ENCODE measurements around the gene ALG11. TPM values are rescaled to one million over a fixed set of nuclear protein-coding genes. Genes with fewer than 3 reads are reported as not detected.
"Not testable (repeated sequence)": the region's sequence is repeated elsewhere in the genome, so short reads cannot be mapped to it uniquely, and the experiment has no call there.

ALG11 gene
- polyA plus RNA-seq, 4 donors, result 29.7 to 36.8 (median 32.7) TPM

DNA sequence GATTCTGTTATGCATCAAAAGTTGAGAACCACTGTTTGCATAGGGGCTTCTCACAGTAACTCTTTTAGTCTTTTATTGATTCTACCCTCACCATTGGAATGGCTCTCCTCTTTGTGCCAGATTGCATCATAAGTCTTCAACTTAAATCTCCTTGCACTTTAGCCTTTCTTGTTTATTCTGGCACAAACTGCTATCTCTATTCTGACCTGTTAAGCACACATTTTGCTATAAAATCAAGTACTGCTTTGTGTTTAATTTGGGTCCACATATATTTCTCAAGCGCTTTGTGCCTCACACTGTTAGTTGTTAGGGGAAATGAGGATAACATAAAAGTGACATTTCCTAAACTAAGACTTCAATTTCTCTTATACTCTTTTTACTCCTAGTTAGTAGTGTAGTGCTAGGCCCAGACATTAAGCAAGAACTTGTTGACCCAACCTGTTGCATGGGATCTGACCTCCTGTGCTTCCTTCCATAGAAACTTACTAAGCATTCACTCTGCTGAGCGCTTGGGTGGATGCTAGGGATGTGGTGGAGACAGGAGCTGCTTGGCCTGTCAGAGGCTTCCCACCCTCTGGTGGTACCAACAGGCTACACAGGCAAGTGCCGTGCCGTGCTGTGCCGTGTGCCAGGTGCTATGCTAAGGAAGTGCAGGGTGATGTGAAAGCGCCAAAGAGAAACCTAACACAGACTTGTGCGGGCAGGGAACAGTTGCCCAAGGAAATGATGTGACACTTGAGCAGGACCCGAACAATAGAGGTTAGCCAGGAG is 13.5 kb downstream of the ALG11 start:
- no peak for DNase-seq (ENCODE audit: low read depth in 4 of 4, low spot score in 3 of 4)

DNA sequence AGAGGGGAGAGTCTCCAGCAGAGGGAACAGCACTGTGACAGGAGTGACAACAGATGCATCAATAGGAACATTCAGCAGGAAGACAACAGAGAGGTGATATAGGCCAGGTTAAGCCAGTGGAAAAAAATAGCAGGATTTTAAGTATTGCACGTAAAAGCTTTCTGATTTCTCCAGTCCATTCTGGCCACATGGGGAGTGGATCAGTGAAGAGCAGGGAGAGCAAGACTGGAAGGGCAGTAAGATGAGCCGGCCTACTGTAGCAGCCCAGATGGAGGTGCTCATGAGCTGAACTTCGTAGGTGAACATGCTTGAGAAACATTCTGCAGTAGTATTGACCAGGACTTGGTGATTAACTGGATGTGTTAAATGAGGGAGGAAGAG is 14.0 kb downstream of the ALG11 start:
- DNase-seq (ENCODE audit: low read depth in 4 of 4, low spot score in 3 of 4), result no peak

DNA sequence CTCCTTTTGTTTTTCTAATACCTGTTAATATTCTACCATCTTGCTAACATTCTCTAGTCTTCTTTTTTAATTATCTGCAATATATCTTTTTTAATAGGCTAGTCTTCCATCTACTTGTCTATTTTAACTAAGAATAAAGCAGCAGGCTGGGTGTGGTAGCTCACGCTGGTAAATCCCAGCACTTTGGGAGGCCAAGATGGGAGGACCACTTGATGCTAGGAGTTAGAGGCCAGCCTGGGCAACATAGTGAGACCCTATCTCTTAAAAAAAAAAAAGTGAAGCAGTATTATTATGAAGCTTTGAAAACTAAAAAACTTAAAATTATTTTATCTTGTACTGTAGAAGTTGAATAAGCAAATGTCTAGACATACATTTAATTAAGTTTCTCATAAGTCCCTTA is 15.6 kb downstream of the ALG11 start:
- DNase-seq (ENCODE audit: low read depth in 4 of 4, low spot score in 3 of 4), result no peak

DNA sequence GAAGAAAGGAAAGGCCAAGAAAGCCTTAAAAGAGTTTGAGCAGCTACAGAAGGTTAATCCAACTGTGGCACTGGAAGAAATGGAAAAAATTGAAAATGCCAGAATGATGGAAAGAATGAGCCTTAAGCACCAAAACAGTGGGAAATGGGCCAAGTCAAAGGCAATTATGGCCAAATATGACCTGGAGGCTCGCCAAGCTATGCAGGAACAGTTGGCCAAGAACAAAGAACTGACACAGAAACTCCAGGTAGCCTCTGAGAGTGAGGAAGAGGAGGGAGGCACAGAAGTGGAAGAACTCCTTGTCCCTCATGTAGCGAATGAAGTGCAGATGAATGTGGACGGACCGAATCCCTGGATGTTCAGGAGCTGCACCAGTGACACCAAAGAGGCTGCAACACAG is 17.4 kb downstream of the ALG11 start:
- no peak for DNase-seq (ENCODE audit: low read depth in 4 of 4, low spot score in 3 of 4)

DNA sequence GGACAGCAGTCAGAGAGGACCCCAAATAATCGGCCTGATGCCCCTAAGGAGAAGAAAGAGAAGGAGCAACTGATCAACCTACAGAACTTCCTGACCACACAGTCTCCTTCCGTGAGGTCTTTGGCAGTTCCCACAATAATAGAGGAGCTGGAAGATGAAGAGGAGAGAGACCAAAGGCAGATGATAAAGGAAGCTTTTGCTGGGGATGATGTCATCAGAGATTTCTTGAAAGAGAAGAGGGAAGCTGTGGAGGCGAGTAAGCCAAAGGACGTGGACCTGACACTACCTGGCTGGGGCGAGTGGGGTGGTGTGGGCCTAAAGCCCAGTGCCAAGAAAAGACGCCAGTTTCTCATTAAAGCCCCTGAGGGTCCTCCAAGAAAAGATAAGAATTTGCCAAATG is 18.2 kb downstream of the ALG11 start:
- not testable (repeated sequence) for DNase-seq (ENCODE audit: low read depth in 4 of 4, low spot score in 3 of 4)

DNA sequence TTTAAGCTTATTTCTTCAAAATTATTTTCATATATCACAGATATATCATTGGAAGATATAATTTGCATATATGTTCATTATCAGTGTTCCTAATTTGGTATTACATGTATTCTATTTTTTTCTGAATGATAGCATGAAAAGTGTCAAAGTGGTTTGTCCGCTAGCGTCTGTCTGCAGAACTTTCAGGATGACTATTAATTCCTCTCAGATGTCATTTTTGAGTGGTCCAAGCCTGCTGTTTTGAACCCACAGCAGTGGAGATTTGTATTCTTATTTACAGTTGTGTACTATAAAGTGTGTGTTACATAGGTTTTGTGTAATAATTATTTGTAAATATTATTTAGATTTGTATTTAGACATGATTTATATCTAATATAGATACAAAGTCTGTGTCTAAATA is 20.8 kb downstream of the ALG11 start:
- DNase-seq (ENCODE audit: low read depth in 4 of 4, low spot score in 3 of 4), result no peak

DNA sequence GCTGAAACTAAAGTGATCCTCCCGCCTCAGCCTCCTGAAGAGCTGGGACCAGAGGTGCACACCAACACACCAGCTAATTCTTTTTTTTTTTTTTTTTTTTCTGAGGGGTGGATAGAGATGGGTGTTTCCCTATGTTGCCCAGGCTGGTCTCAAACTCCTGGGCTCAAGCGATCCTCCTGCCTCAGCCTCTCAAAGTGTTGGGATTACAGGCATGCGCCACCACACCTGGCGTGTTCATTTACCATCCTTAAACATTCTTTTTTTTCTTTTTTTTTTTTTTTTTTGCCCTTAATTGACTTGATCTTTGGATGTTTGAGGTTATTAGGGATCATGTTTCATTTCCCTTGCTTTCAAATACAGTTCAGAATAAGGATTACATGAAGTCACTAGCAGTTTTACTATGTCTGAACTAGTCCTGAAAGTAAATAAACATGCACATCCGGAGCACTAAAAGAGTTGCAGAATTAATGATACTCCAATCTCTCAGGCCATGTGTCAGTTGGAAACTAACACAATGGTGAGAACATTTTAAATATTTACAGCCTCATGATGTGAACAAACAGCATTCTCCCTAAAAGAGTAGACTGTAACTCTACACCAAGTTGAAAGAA is 22.5 kb downstream of the ALG11 start:
- DNase-seq (ENCODE audit: low read depth in 4 of 4, low spot score in 3 of 4), result no peak

DNA sequence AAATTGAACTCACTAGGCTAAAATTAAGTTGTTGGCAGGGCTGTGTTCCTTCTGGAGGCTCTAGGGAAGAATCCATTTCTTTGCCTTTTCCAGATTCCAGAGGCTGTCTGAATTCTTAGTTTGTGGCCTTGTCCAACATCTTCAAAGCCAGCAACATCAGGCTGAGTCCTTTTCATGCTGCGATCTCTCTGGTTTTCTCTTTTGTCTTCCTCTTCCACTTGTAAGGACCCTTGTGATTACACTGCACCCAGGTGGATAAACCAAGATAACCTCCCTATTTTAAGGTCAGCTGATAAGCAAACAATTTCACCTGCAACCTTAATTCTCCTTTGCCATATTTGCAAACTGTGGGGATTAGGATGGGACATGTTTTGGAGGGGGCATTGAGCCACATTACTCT is 23.8 kb downstream of the ALG11 start:
- DNase-seq (ENCODE audit: low read depth in 4 of 4, low spot score in 3 of 4), result no peak

DNA sequence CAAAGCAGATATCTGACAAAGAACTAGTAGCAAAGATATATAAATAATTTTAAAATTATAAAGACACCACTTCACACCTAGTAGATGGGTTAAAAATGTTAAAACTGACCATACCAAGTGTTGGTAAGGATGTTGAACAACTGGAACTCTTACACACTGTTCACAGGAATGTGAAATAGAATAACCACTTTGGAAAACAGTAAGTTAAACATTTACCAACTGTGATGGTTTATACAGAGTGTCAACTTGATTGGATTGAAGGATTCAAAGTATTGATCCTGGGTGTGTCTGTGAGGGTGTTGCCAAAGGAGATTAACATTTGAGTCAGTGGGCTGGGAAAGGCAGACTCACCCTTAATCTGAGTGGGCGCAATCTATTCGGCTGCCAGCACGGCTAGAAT is 31.5 kb downstream of the ALG11 start:
- no peak for DNase-seq (ENCODE audit: low read depth in 4 of 4, low spot score in 3 of 4)

DNA sequence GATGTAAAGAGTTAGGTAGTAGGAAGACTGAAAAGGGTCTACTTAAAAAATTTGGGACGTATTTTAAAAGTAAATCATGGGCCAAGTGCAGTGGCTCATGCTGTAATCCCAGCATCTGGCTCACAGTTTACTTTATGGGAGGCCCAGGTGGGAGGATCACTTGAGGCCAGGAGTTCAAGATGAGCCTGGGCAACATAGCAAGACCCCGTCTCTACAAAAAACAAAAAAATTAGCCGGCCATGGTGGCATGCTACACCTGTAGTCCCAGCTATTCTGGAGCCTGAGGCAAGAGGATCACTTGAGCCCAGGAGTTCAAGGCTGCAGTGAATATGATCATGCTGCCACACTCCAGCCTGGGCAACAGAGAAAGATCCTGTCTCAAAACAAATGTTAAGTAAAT is 35.3 kb downstream of the ALG11 start:
- DNase-seq (ENCODE audit: low read depth in 4 of 4, low spot score in 3 of 4), result no peak

DNA sequence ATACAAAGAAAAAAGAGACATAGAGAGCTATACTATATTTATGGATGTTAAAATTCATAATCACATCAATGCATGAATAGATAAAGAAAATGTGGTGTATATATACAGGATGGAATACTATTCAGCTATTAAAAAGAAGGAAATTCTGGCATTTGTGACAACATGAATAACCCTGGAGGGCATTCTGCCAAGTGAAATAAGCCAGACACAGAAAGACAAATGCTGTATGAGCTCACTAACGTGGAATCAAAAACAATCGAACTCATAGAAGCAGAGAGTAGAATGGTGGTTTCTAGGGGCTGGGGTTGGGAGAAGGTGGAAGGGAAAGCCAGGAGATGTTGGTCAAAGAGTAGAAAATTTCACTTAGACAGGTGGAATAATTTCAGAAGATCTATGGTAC is 36.3 kb downstream of the ALG11 start:
- no peak for DNase-seq (ENCODE audit: low read depth in 4 of 4, low spot score in 3 of 4)

DNA sequence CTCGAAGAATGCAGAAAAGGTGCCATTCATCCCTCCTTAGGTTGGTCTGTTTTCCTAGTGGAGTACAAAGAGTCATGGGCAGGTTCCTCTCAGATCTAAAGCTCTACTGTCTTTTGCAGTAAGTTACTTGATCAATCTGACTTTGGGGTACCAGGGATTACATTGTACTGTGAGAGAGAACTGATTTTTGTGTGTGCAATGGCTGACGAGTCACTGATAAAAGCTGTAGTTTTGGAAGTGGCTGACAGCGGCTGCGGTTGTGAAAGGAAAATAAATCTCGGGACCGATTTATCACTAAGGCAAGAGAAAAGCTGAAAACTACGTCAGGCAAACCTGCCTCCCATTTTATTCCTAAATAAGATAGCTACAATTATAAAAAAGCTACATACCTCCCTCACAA is 39.2 kb downstream of the ALG11 start:
- DNase-seq (ENCODE audit: low read depth in 4 of 4, low spot score in 3 of 4), result no peak

DNA sequence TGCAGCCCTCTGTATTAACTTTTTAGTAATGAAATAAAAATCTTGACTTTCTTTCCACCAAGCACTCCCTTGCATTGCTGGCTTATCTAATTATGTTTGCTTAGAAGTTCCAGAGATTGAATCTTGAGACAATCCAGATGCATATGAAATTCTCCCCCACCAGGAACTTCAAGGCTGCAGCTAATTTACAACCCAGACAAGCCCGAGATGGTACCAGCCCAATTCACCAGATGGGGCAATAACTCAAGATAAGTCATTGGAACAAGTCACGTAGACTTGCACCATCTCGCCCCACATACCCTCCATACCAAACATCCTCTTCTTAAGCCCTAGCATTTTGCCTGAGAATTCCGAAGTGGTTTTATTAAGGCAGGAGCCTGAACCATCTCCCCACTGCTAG is 41.3 kb downstream of the ALG11 start:
- no peak for DNase-seq (ENCODE audit: low read depth in 4 of 4, low spot score in 3 of 4)

DNA sequence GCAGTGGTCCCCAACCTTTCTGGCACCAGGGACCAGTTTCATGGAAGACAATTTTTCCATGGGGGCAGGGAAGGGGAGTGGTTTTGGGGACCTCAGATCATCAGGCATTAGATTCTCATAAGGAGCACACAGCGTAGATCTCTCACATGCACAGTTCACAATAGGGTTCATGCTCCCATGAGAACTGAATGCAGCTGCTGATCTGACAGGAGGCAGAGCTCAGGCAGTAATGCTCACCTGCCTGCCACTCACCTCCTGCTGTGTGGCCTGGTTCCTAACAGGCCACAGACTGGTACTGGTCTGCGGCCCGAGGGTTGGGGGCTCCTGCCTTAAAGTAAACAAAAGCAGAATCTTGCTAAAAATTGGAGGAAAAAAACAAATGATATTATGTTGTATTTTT is 48.9 kb downstream of the ALG11 start:
- DNase-seq (ENCODE audit: low read depth in 4 of 4, low spot score in 3 of 4), result not testable (repeated sequence)

DNA sequence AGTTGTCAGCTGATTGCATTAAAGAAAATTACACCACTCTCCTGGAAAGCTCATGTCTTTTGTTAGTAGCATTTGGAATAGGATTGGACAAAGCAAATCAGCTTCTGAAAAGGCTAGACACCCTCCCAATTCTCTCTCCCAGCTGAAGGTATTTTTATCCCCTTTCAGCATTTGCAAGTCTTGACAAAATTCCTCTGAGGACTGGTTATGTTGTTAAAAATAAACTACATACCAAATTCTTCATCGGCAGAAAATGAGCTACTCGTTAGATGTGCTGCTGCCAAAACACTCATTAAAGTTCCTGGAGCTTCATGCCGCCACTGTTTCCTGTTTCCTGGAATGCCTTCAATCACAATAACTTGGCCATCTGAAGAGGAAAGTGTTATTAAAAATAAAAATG is 49.4 kb downstream of the ALG11 start:
- no peak for DNase-seq (ENCODE audit: low read depth in 4 of 4, low spot score in 3 of 4)

DNA sequence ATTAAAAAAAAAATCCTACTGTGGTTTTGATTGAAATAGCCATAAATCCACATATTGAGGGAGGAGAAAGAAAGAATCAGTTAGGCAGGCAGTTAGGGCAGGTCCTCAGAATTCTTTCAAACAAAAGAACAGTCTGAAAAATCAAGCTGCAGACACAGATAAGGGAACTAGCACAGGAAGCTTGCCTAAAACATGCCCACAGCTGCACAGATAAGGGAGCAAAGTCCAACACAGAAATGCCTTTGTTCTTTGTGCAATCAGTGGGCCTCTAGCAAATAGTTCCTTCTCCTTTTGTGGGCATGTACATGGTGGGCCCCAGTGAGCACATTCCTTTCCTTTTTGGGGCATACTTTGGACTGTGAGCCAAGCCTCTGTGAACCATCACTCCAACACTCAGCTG is 55.0 kb downstream of the ALG11 start:
- no peak for DNase-seq (ENCODE audit: low read depth in 4 of 4, low spot score in 3 of 4)

DNA sequence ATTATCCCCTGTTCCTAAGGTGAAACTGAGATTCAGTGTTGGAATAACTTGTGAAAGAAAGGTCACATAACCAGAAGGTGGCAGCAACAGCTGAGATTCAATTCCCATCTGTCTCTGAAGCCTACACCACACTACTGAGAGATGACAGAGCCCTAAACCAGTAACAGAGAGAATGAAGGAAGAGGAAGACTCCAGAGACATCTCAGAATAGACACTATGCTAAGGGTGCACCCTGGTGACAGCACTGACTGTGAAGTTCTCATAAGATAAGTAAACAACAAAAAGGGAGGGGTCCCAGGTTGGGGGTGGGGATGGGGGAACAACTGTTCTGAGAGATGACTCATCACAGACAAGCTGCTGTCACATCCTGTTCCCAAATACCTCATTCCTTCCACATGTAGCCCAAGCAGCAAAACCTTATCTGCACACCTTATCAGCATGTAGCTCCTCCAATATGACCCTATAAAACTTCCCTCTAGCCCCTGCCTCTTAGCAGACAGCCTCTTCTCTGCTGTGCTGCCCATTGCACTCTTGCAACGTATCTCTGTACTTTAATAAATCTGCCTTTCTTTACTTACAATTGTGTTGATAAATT is 58.8 kb downstream of the ALG11 start:
- no peak for DNase-seq (ENCODE audit: low read depth in 4 of 4, low spot score in 3 of 4)

Other genes starting within 250 kb of the ALG11 start
- gene DHRS12, start 208.2 kb upstream of the ALG11 start, polyA plus RNA-seq (ENCODE audit: insufficient read length in 4 of 4), result 10 to 100 TPM; 15.4 to 23.1 (median 20.2) TPM
- gene TMEM272, start 167.2 kb upstream of the ALG11 start, polyA plus RNA-seq (ENCODE audit: insufficient read length in 4 of 4), result under 1 TPM; 0.14 to 0.66 (median 0.35) TPM
- gene CCDC70, start 150.4 kb upstream of the ALG11 start, polyA plus RNA-seq (ENCODE audit: insufficient read length in 4 of 4), result not detected
- 10 to 100 TPM in 3 of 4 donors, 1 to 10 TPM in 1; 6.6 to 20.5 (median 17.8) TPM for gene ATP7B, start 948 bp upstream of the ALG11 start, polyA plus RNA-seq (ENCODE audit: insufficient read length in 4 of 4)
- 10 to 100 TPM; 31.1 to 36.2 (median 33.6) TPM for gene UTP14C, start 12.3 kb downstream of the ALG11 start, polyA plus RNA-seq (ENCODE audit: insufficient read length in 4 of 4)
- 1 to 10 TPM; 1.3 to 5.7 (median 3.4) TPM for gene NEK5, start 116.7 kb downstream of the ALG11 start, polyA plus RNA-seq (ENCODE audit: insufficient read length in 4 of 4)
- 10 to 100 TPM; 21.8 to 35.7 (median 29.0) TPM for gene NEK3, start 147.2 kb downstream of the ALG11 start, polyA plus RNA-seq (ENCODE audit: insufficient read length in 4 of 4)

All from left renal pelvis (tissue), 4 donors.